Measurements from ENCODE around the gene RGL2. TPM values are rescaled to one million over a fixed set of nuclear protein-coding genes. Genes with fewer than 3 reads are reported as not detected.
"Not testable (repeated sequence)": the region's sequence is repeated elsewhere in the genome, so short reads cannot be mapped to it uniquely, and the experiment has no call there.

Gene RGL2
- total and polyA plus RNA-seq, 2 of the 13 experiments (the other 11 are each of a cell fraction or from before 2014, with no cell fraction given): 22.9 to 47.4 TPM

GRCh38 chr6:33343606-33343952 is 44.8 kb upstream of the RGL2 start:
- H3K4me2 ChIP-seq (ENCODE audit: low read depth, low read length); H3K27ac ChIP-seq (ENCODE audit: extremely low read length, insufficient read depth, low read length); H3K4me1 ChIP-seq (ENCODE audit: insufficient read depth, low read length); BruUV-seq (replicated peaks); H3K79me2 ChIP-seq (ENCODE audit: insufficient read depth, low read length); H4K20me1 ChIP-seq (ENCODE audit: insufficient read depth, low read length); H3K4me3 ChIP-seq (replicated peaks in 1 of 3; ENCODE audit: insufficient read depth in 1 of 3, low read depth in 2 of 3, low read length in 3 of 3); ATAC-seq; H2AFZ ChIP-seq (ENCODE audit: low read length); in situ Hi-C loops (cut with HindIII; ENCODE audit: extremely low pct_ligation_motif_present, low pct_unique_long_range_greater_than_20kb); H3K36me3 ChIP-seq (replicated peaks in 1 of 2; ENCODE audit: control insufficient read depth in 1 of 2, insufficient read depth in 2 of 2, low read length in 2 of 2); H3K9me3 ChIP-seq (ENCODE audit: low read length); H3K9ac ChIP-seq (ENCODE audit: insufficient read depth, low read depth, low read length); DNase-seq (ENCODE audit: low spot score); FAIRE-seq; intact Hi-C loops (cut with micrococcal nuclease; ENCODE audit: unreplicated experiment): not testable (repeated sequence)
- POLR2A ChIA-PET: interaction anchor here (2.1 kb wide), 1 partner anchor 26 kb away, joined by 4 read pairs; the partner anchor contains the start of gene ZBTB22
- H3K27me3 ChIP-seq (ENCODE audit: control insufficient read depth in 1 of 2, insufficient read depth in 2 of 2, low read length in 2 of 2): peaks cover 0 to 30% of the 10 kb centered on the region in 2 experiments; a peak in 2 of 5 replicates
- CTCF ChIA-PET (ENCODE audit: low intra/inter-chr PET ratio, low total read pairs): interaction anchor here (1.1 kb wide), 1 partner anchor 64 kb away, joined by 4 read pairs; no protein-coding TSS in a partner anchor
- 58% methylated on average over 7 of the region's 7 CpGs for WGBS (ENCODE audit: low lambda C conversion rate)

- H3K4me3 ChIP-seq (replicated peaks in 1 of 3; ENCODE audit: insufficient read depth in 1 of 3, low read depth in 2 of 3, low read length in 3 of 3): no peak overlapping the region
- H3K36me3 ChIP-seq (replicated peaks in 1 of 2; ENCODE audit: control insufficient read depth in 1 of 2, insufficient read depth in 2 of 2, low read length in 2 of 2): no peaks in the 10 kb centered on the region
- H2AFZ ChIP-seq (ENCODE audit: low read length): no peak overlapping the region
- CTCF ChIA-PET (ENCODE audit: low intra/inter-chr PET ratio, low total read pairs): no interaction called here
- no peaks in the 10 kb centered on the region for H4K20me1 ChIP-seq (ENCODE audit: insufficient read depth, low read length)
- DNase-seq (ENCODE audit: low spot score) (no peak), FAIRE-seq (no peak), ATAC-seq (no peak)
- TF ChIP-seq RARA (CRISPR knock-in tag; IDR thresholded peaks at IDR 0.05) (no peak), ZNF562 (CRISPR knock-in tag; IDR thresholded peaks at IDR 0.05; ENCODE audit: borderline replicate concordance) (no peak), CHD4 (IDR thresholded peaks at IDR 0.05; ENCODE audit: borderline replicate concordance, low read length) (no peak), EHMT2 (IDR thresholded peaks at IDR 0.05; ENCODE audit: borderline replicate concordance, low read depth, low read length) (no peak), TFE3 (CRISPR knock-in tag; IDR thresholded peaks at IDR 0.05) (no peak), STAT5B (CRISPR knock-in tag; IDR thresholded peaks at IDR 0.05) (no peak), ATAD3A (CRISPR knock-in tag; IDR thresholded peaks at IDR 0.05) (no peak), ZNF619 (CRISPR knock-in tag; IDR thresholded peaks at IDR 0.05) (no peak), ARID2 (CRISPR knock-in tag; IDR thresholded peaks at IDR 0.05; ENCODE audit: borderline replicate concordance) (no peak), CEBPB (IDR thresholded peaks at IDR 0.05; ENCODE audit: borderline replicate concordance, low read depth, low read length) (no peak), JARID2 (CRISPR knock-in tag; IDR thresholded peaks at IDR 0.05; ENCODE audit: insufficient replicate concordance) (no peak)
- TF ChIP-seq, protein P1, sequence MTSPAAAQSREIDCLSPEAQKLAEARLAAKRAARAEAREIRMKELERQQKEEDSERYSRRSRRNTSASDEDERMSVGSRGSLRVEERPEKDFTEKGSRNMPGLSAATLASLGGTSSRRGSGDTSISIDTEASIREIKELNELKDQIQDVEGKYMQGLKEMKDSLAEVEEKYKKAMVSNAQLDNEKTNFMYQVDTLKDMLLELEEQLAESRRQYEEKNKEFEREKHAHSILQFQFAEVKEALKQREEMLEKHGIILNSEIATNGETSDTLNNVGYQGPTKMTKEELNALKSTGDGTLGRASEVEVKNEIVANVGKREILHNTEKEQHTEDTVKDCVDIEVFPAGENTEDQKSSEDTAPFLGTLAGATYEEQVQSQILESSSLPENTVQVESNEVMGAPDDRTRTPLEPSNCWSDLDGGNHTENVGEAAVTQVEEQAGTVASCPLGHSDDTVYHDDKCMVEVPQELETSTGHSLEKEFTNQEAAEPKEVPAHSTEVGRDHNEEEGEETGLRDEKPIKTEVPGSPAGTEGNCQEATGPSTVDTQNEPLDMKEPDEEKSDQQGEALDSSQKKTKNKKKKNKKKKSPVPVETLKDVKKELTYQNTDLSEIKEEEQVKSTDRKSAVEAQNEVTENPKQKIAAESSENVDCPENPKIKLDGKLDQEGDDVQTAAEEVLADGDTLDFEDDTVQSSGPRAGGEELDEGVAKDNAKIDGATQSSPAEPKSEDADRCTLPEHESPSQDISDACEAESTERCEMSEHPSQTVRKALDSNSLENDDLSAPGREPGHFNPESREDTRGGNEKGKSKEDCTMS (CRISPR knock-in tag; conservative IDR thresholded peaks at IDR 0.05): no peak
- in situ Hi-C loops (cut with HindIII; ENCODE audit: extremely low pct_ligation_motif_present, low pct_unique_long_range_greater_than_20kb) (no loop called here), intact Hi-C loops (cut with micrococcal nuclease; ENCODE audit: unreplicated experiment) (no loop called here)
- BruUV-seq (replicated peaks): no TSS peak
- no peaks in the 10 kb centered on the region for H3K79me2 ChIP-seq (ENCODE audit: insufficient read depth, low read length)
- no peak overlapping the region for H3K9ac ChIP-seq (ENCODE audit: insufficient read depth, low read depth, low read length)
- H3K4me2 ChIP-seq (ENCODE audit: low read depth, low read length): no peak overlapping the region
- H3K9me3 ChIP-seq (ENCODE audit: low read length): no peaks in the 10 kb centered on the region
- H3K27me3 ChIP-seq (ENCODE audit: control insufficient read depth in 1 of 2, insufficient read depth in 2 of 2, low read length in 2 of 2): peaks cover 0 to 11% of the 10 kb centered on the region in 2 experiments; a peak in 1 of 5 replicates
- 50% methylated on average over 6 of the region's 6 CpGs for WGBS (ENCODE audit: low lambda C conversion rate)
- POLR2A ChIA-PET: no interaction called here
- H3K4me1 ChIP-seq (ENCODE audit: insufficient read depth, low read length): peaks cover 4% of the 10 kb centered on the region; the same call in 1 of the 2 replicates
- H3K27ac ChIP-seq (ENCODE audit: extremely low read length, insufficient read depth, low read length): no peak overlapping the region
These were observed 40.5 kb upstream of the RGL2 start for GRCh38 chr6:33339193-33339592.

Data from HepG2 (cell line).